HG03469 (cell line): ENCODE results near the gene PTK6.
"Not testable (repeated sequence)": the region's sequence is repeated elsewhere in the genome, so short reads cannot be mapped to it uniquely, and the experiment has no call there.

Experiments
- ATAC-seq: cut with Tn5 transposase; IDR thresholded peaks from one replicate; pipeline ENCODE4 v1.9.1; 2021; ENCODE audit warnings: mild to moderate bottlenecking, moderate library complexity, moderate number of reproducible peaks; ENCODE audit not compliant: unreplicated experiment

The PTK6 gene

GRCh38 chr20:63483834-63484233 is 53.3 kb downstream of the PTK6 start:
- ATAC-seq, result no peak

- no peak for ATAC-seq
Observed at GRCh38 chr20:63482021-63482587, 55.1 kb downstream of the PTK6 start.

- no peak for ATAC-seq
Observed at GRCh38 chr20:63481503-63481902, 55.7 kb downstream of the PTK6 start.

GRCh38 chr20:63479695-63480419 is 57.3 kb downstream of the PTK6 start:
- not testable (repeated sequence) for ATAC-seq

DNA sequence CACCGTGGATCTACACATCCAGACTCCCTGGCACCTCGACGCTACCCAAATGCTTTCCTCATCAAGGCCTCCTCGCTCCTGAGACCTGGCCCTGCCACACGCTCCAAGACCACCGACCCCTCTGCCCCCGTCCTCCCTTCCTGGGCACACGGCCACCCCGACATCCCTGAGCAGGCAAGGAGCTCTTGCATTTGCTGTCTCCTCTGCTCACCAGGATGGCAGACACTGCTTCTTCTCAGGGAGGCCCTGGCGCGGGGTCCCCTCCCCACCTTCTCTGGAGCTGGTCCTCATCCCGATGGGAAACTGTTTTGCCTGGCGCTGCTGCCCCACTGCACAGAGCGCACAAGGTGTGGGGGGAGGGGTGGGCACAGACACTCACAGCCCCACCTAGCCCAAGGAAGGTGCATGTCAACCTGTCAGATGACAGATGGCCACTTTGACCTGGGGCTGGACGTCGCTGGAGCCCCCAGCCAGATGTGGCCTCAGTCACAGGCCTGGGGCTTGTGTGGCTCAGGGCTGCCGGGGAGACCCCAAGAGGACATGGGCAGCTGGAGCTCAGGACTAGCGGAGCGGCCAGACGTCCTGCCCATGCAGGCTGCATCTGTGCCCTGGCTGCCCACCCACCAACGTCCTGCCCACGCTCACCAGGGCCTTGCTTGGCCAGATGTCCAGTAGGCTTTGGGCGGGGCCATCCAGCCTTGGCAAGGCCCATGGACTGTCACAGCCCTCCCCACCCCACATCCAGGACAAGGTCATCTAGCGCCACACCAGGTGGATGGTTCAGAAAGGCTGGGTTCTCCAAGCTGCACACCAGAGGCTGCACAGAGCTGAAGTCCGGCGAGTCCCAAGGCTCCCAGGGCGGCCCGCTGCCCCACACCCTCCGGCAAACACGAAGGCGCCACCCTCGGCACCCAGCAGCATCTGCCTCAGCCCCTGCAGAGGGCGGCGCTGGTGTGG is 58.6 kb downstream of the PTK6 start:
- ATAC-seq, result no peak
